KMS-11 (cell line): ENCODE measurements around the gene PFDN6.

Source experiments
- H2AFZ ChIP-seq: fragments of 200-600 bp; sonication (generic); 2 replicates; pipeline ENCODE4 v1.6.1; 2016; ENCODE audit warnings: antibody characterized with exemption, mixed run types, low read depth
- H3K27ac ChIP-seq: fragments of 200-600 bp; sonication (generic); 2 replicates; pipeline ENCODE4 v1.6.1; 2016; ENCODE audit warnings: mild to moderate bottlenecking, mixed run types
- H3K27me3 ChIP-seq: fragments of 200-600 bp; sonication (generic); 2 replicates; pipeline ENCODE4 v1.6.1; 2017; ENCODE audit warnings: mild to moderate bottlenecking, low read depth, mixed run types, moderate library complexity; ENCODE audit not compliant: insufficient read depth
- H3K36me3 ChIP-seq: fragments of 200-600 bp; sonication (generic); 2 replicates; pipeline ENCODE4 v1.6.1; 2017; ENCODE audit warnings: mild to moderate bottlenecking, mixed run types; ENCODE audit not compliant: insufficient read depth
- H3K4me1 ChIP-seq: fragments of 200-600 bp; sonication (generic); 2 replicates; pipeline ENCODE4 v1.6.1; 2016; ENCODE audit warnings: mild to moderate bottlenecking, low read depth, mixed run types; ENCODE audit not compliant: poor library complexity, severe bottlenecking
- H3K4me2 ChIP-seq: fragments of 200-600 bp; sonication (generic); 2 replicates; pipeline ENCODE4 v1.7.0; 2016; ENCODE audit warnings: mild to moderate bottlenecking, mixed run types
- H3K4me3 ChIP-seq: fragments of 200-600 bp; sonication (generic); IDR thresholded peaks from 2 replicates; pipeline ENCODE4 v1.6.1; 2017; ENCODE audit warnings: low read depth, low read length, mixed read lengths; ENCODE audit not compliant: insufficient read depth
- H3K79me2 ChIP-seq: fragments of 200-600 bp; sonication (generic); 2 replicates; pipeline ENCODE4 v1.6.1; 2016; ENCODE audit warnings: low read depth, mixed run types; ENCODE audit not compliant: insufficient read depth
- H3K9ac ChIP-seq: fragments of 200-600 bp; sonication (generic); 2 replicates; pipeline ENCODE4 v1.6.1; 2016; ENCODE audit warnings: mild to moderate bottlenecking, mixed run types
- H4K20me1 ChIP-seq: fragments of 200-600 bp; sonication (generic); 2 replicates; pipeline ENCODE4 v1.6.1; 2016; ENCODE audit warnings: mild to moderate bottlenecking, mixed run types; ENCODE audit not compliant: insufficient read depth
- CTCF ChIP-seq: fragments of 200-600 bp; sonication (generic); conservative IDR thresholded peaks from 2 replicates; pipeline ENCODE4 v1.6.1; 2017; ENCODE audit warnings: low read depth, mild to moderate bottlenecking, antibody characterized with exemption, low read length, moderate library complexity, mixed read lengths

PFDN6 gene

GRCh38 chr6:33339193-33339592, 49.8 kb downstream of the PFDN6 start:
- H3K27me3 ChIP-seq: peaks cover 3% of the 10 kb centered on the region; the same call in 1 of the 2 replicates
- no peak overlapping the region for H3K4me3 ChIP-seq
- H2AFZ ChIP-seq: no peak overlapping the region
- TF ChIP-seq CTCF: no peak
- no peaks in the 10 kb centered on the region for H3K79me2 ChIP-seq
- no peaks in the 10 kb centered on the region for H4K20me1 ChIP-seq
- H3K27ac ChIP-seq: no peak overlapping the region
- no peaks in the 10 kb centered on the region for H3K36me3 ChIP-seq
- H3K9ac ChIP-seq: no peak overlapping the region
- H3K4me1 ChIP-seq: peaks cover 11% of the 10 kb centered on the region
- no peak overlapping the region for H3K4me2 ChIP-seq
